ENCODE measurements around the gene DZIP1L. TPM values are rescaled to one million over a fixed set of nuclear protein-coding genes. Genes with fewer than 3 reads are reported as not detected.

Gene DZIP1L
- polyA plus RNA-seq, 4 donors = 0.27 to 1.6 (median 0.75) TPM

DNA sequence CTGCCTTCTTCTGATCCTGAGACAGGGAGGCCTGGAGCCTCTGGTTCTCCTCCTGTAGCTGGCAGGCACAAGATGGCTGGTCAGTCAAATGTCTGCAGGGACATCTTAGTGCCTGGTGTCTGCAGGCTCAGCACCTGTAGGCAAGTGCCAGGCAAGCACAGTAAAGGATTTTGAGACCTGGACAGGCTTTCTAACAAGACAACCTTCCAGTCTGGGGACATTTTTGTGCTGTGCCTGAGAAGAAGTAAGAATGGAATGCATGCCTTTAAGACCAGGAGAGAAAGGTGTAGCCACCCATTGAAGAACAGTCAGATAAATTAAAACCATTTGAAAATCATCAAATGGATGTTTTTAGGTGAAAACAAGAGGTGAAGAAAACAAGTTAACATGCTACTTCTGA, 31.2 kb downstream of the DZIP1L start:
- FAIRE-seq (no peak), DNase-seq (no peak)
- H3K36me3 ChIP-seq (ENCODE audit: control insufficient read depth in 3 of 3, insufficient read depth in 2 of 3, low read depth in 1 of 3, low read length in 3 of 3) = peaks cover 0 to 13% (median 0%) of the 10 kb centered on the region in 3 donors
- no peak overlapping the region for H3K27ac ChIP-seq (ENCODE audit: low read depth in 1 of 3, low read length in 2 of 3)
- H3K9me3 ChIP-seq (ENCODE audit: control insufficient read depth in 2 of 2, insufficient read depth in 1 of 2, low read depth in 1 of 2, low read length in 1 of 2) = peaks cover 0 to 3% of the 10 kb centered on the region in 2 donors
- H3K27me3 ChIP-seq (ENCODE audit: control insufficient read depth in 3 of 3, insufficient read depth in 3 of 3, low read length in 3 of 3) = no peaks in the 10 kb centered on the region
- H3K4me1 ChIP-seq (ENCODE audit: control insufficient read depth in 3 of 3, insufficient read depth in 2 of 3, low read depth in 1 of 3, low read length in 2 of 3) = no peaks in the 10 kb centered on the region
- H3K4me3 ChIP-seq (ENCODE audit: low read depth in 1 of 3, low read length in 3 of 3) = no peak overlapping the region

GRCh38 chr3:138082992-138083386, 32.4 kb downstream of the DZIP1L start:
- DNase-seq (no peak), FAIRE-seq (no peak)
- peaks cover 0 to 3% of the 10 kb centered on the region in 2 donors for H3K9me3 ChIP-seq (ENCODE audit: control insufficient read depth in 2 of 2, insufficient read depth in 1 of 2, low read depth in 1 of 2, low read length in 1 of 2)
- H3K4me3 ChIP-seq (ENCODE audit: low read depth in 1 of 3, low read length in 3 of 3) = no peak overlapping the region
- no peaks in the 10 kb centered on the region for H3K27me3 ChIP-seq (ENCODE audit: control insufficient read depth in 3 of 3, insufficient read depth in 3 of 3, low read length in 3 of 3)
- H3K27ac ChIP-seq (ENCODE audit: low read depth in 1 of 3, low read length in 2 of 3) = no peak overlapping the region
- H3K4me1 ChIP-seq (ENCODE audit: control insufficient read depth in 3 of 3, insufficient read depth in 2 of 3, low read depth in 1 of 3, low read length in 2 of 3) = no peaks in the 10 kb centered on the region
- H3K36me3 ChIP-seq (ENCODE audit: control insufficient read depth in 3 of 3, insufficient read depth in 2 of 3, low read depth in 1 of 3, low read length in 3 of 3) = peaks cover 0 to 16% (median 0%) of the 10 kb centered on the region in 3 donors

DNA sequence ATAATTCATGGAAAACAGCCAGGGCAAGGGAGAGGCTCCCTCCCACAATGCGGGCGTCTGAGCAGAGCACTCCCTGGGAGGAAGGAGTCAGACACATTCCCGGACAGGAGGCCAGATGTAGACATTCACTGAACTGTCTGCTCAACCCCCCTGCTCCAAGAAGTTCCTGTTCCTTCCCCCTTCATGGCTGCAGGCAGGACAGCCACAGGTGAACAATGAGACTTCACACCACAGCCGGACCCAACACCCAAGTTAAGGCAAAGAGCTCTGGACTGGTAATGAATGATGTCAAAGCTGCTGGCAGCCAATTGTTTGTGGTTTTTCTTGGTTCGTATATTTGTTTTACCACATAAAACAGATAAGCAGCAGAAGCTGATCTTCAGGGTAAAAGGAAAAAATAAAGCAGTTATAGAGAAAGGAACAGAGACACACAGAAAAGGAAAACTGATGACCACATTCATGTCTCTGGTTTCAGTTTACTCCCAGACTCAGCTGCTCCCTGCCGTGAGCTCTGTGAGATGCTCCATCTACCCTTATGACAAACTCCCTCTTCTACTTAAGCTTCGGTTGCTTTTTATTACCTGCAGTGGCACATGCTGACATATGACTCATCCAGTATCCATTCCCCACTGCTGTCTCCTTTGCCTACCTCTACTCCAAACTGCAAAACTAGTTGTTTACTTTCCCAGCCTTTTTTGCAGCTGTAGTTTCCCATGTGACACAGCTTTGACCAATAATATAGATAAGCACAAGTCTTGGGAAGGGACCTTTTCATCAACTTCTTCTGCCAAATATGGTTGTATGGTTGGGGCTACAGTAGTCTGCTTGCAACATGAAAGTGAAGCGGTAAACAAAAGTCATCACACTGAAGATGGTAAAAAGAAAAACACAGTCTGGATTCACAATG, 33.1 kb downstream of the DZIP1L start:
- FAIRE-seq (no peak), DNase-seq (peak; percentile 9 to 28)
- Histone ChIP-seq H3K27ac (ENCODE audit: low read depth in 1 of 3, low read length in 2 of 3) (no peak overlapping the region), H3K9me3 (ENCODE audit: control insufficient read depth in 2 of 2, insufficient read depth in 1 of 2, low read depth in 1 of 2, low read length in 1 of 2) (no peaks in the 10 kb centered on the region), H3K4me3 (ENCODE audit: low read depth in 1 of 3, low read length in 3 of 3) (no peak overlapping the region), H3K36me3 (ENCODE audit: control insufficient read depth in 3 of 3, insufficient read depth in 2 of 3, low read depth in 1 of 3, low read length in 3 of 3) (peaks cover 0 to 19% (median 0%) of the 10 kb centered on the region in 3 donors), H3K27me3 (ENCODE audit: control insufficient read depth in 3 of 3, insufficient read depth in 3 of 3, low read length in 3 of 3) (no peaks in the 10 kb centered on the region), H3K4me1 (ENCODE audit: control insufficient read depth in 3 of 3, insufficient read depth in 2 of 3, low read depth in 1 of 3, low read length in 2 of 3) (no peaks in the 10 kb centered on the region)
- WGBS, 3 donors = 11 to 49% (median 15%) methylated on average over 8 of the region's 8 CpGs

DNA sequence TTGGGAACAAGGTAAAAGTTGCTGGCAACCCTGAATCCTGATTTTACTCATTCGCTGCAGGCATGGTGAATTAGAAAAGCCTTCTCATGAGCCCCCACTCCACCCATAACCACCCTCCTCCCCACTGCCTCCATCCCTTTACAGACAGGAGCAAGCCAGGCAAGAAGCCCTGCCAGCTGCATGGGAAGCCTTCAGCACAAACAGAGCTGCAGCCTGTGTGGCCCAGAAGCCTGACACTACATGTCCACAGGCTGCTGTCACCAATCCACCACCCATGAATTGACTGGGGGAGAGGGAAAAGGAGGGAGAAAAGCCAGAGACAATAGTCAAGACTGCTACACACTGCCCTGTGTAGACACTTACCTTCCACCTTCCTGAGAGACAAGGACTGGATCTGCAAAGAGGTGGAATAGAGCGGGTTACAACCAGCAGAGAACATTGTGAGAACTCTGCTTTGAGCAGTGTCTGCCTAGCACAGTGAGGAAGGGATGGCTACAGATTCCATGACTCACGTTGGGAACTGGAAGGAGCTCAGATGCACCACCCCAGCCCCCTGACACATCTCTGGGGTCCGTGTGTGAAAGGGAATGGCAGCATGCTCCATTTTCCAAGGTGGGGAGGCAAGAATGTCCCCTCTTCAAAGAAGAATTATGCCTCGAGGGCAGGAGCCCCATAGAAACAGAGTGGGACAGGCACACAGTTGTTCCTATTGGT, 33.9 kb downstream of the DZIP1L start:
- 64 to 80% (median 68%) methylated on average over 5 of the region's 5 CpGs for WGBS, 3 donors
- FAIRE-seq = no peak

GRCh38 chr3:138079901-138080300, 35.5 kb downstream of the DZIP1L start:
- Histone ChIP-seq H3K36me3 (ENCODE audit: control insufficient read depth in 3 of 3, insufficient read depth in 2 of 3, low read depth in 1 of 3, low read length in 3 of 3) (peaks cover 0 to 15% (median 0%) of the 10 kb centered on the region in 3 donors), H3K27me3 (ENCODE audit: control insufficient read depth in 3 of 3, insufficient read depth in 3 of 3, low read length in 3 of 3) (no peaks in the 10 kb centered on the region), H3K27ac (ENCODE audit: low read depth in 1 of 3, low read length in 2 of 3) (no peak overlapping the region), H3K4me3 (ENCODE audit: low read depth in 1 of 3, low read length in 3 of 3) (no peak overlapping the region), H3K4me1 (ENCODE audit: control insufficient read depth in 3 of 3, insufficient read depth in 2 of 3, low read depth in 1 of 3, low read length in 2 of 3) (no peaks in the 10 kb centered on the region), H3K9me3 (ENCODE audit: control insufficient read depth in 2 of 2, insufficient read depth in 1 of 2, low read depth in 1 of 2, low read length in 1 of 2) (peaks cover 0 to 2% of the 10 kb centered on the region in 2 donors)
- FAIRE-seq (no peak), DNase-seq (no peak)
- WGBS, 3 donors = 85 to 86% (median 86%) methylated on average over 5 of the region's 5 CpGs

More for the DNA sequence above, 33.9 kb downstream of the DZIP1L start:
- H3K4me1 ChIP-seq (ENCODE audit: control insufficient read depth in 3 of 3, insufficient read depth in 2 of 3, low read depth in 1 of 3, low read length in 2 of 3) = no peaks in the 10 kb centered on the region
- H3K36me3 ChIP-seq (ENCODE audit: control insufficient read depth in 3 of 3, insufficient read depth in 2 of 3, low read depth in 1 of 3, low read length in 3 of 3) = peaks cover 0 to 19% (median 0%) of the 10 kb centered on the region in 3 donors
- no peaks in the 10 kb centered on the region for H3K27me3 ChIP-seq (ENCODE audit: control insufficient read depth in 3 of 3, insufficient read depth in 3 of 3, low read length in 3 of 3)
- no peaks in the 10 kb centered on the region for H3K9me3 ChIP-seq (ENCODE audit: control insufficient read depth in 2 of 2, insufficient read depth in 1 of 2, low read depth in 1 of 2, low read length in 1 of 2)
- no peak for DNase-seq
- no peak overlapping the region for H3K4me3 ChIP-seq (ENCODE audit: low read depth in 1 of 3, low read length in 3 of 3)
- H3K27ac ChIP-seq (ENCODE audit: low read depth in 1 of 3, low read length in 2 of 3) = no peak overlapping the region

GRCh38 chr3:138078901-138079344, 36.5 kb downstream of the DZIP1L start:
- no peak overlapping the region for H3K27ac ChIP-seq (ENCODE audit: low read depth in 1 of 3, low read length in 2 of 3)
- WGBS, 3 donors = 0% methylated on average over 1 of the region's 1 CpG
- no peak for FAIRE-seq

GRCh38 chr3:138078096-138078495, 37.3 kb downstream of the DZIP1L start:
- Histone ChIP-seq H3K4me3 (ENCODE audit: low read depth in 1 of 3, low read length in 3 of 3) (no peak overlapping the region), H3K27me3 (ENCODE audit: control insufficient read depth in 3 of 3, insufficient read depth in 3 of 3, low read length in 3 of 3) (no peaks in the 10 kb centered on the region), H3K9me3 (ENCODE audit: control insufficient read depth in 2 of 2, insufficient read depth in 1 of 2, low read depth in 1 of 2, low read length in 1 of 2) (peaks cover 0 to 2% of the 10 kb centered on the region in 2 donors), H3K4me1 (ENCODE audit: control insufficient read depth in 3 of 3, insufficient read depth in 2 of 3, low read depth in 1 of 3, low read length in 2 of 3) (no peaks in the 10 kb centered on the region), H3K36me3 (ENCODE audit: control insufficient read depth in 3 of 3, insufficient read depth in 2 of 3, low read depth in 1 of 3, low read length in 3 of 3) (peaks cover 0 to 7% (median 0%) of the 10 kb centered on the region in 3 donors), H3K27ac (ENCODE audit: low read depth in 1 of 3, low read length in 2 of 3) (no peak overlapping the region)
- DNase-seq (no peak), FAIRE-seq (no peak)
- 59 to 85% (median 63%) methylated on average over 4 of the region's 4 CpGs for WGBS, 3 donors

More at GRCh38 chr3:138078901-138079344, 36.5 kb downstream of the DZIP1L start:
- H3K27me3 ChIP-seq (ENCODE audit: control insufficient read depth in 3 of 3, insufficient read depth in 3 of 3, low read length in 3 of 3) = no peaks in the 10 kb centered on the region
- H3K4me3 ChIP-seq (ENCODE audit: low read depth in 1 of 3, low read length in 3 of 3) = no peak overlapping the region
- peaks cover 0 to 13% (median 0%) of the 10 kb centered on the region in 3 donors for H3K36me3 ChIP-seq (ENCODE audit: control insufficient read depth in 3 of 3, insufficient read depth in 2 of 3, low read depth in 1 of 3, low read length in 3 of 3)
- no peaks in the 10 kb centered on the region for H3K4me1 ChIP-seq (ENCODE audit: control insufficient read depth in 3 of 3, insufficient read depth in 2 of 3, low read depth in 1 of 3, low read length in 2 of 3)
- peaks cover 0 to 2% of the 10 kb centered on the region in 2 donors for H3K9me3 ChIP-seq (ENCODE audit: control insufficient read depth in 2 of 2, insufficient read depth in 1 of 2, low read depth in 1 of 2, low read length in 1 of 2)
- no peak for DNase-seq

GRCh38 chr3:138072796-138073195, 42.6 kb downstream of the DZIP1L start:
- H3K36me3 ChIP-seq (ENCODE audit: control insufficient read depth in 3 of 3, insufficient read depth in 2 of 3, low read depth in 1 of 3, low read length in 3 of 3) = peaks cover 0 to 20% (median 0%) of the 10 kb centered on the region in 3 donors
- no peaks in the 10 kb centered on the region for H3K27me3 ChIP-seq (ENCODE audit: control insufficient read depth in 3 of 3, insufficient read depth in 3 of 3, low read length in 3 of 3)
- H3K9me3 ChIP-seq (ENCODE audit: control insufficient read depth in 2 of 2, insufficient read depth in 1 of 2, low read depth in 1 of 2, low read length in 1 of 2) = peaks cover 0 to 2% of the 10 kb centered on the region in 2 donors
- H3K27ac ChIP-seq (ENCODE audit: low read depth in 1 of 3, low read length in 2 of 3) = no peak overlapping the region
- DNase-seq (no peak), FAIRE-seq (no peak)
- no peak overlapping the region for H3K4me3 ChIP-seq (ENCODE audit: low read depth in 1 of 3, low read length in 3 of 3)
- H3K4me1 ChIP-seq (ENCODE audit: control insufficient read depth in 3 of 3, insufficient read depth in 2 of 3, low read depth in 1 of 3, low read length in 2 of 3) = no peaks in the 10 kb centered on the region
- 56 to 78% (median 69%) methylated on average over 8 of the region's 8 CpGs for WGBS, 3 donors

Measured in small intestine (tissue), 7 donors.